ENCODE results near the gene C22orf31.
"Not testable (repeated sequence)": the region's sequence is repeated elsewhere in the genome, so short reads cannot be mapped to it uniquely, and the experiment has no call there.

C22orf31 gene

GRCh38 chr22:29039684-29040083 is 21.9 kb downstream of the C22orf31 start:
- ChIA-PET CTCF (interaction anchor here (0.7 to 9.7 kb wide), 32 partner anchors 10 to 439 kb away, joined by 3 to 121 read pairs (median 6); no protein-coding TSS in a partner anchor), POLR2A (interaction anchor here (0.7 to 1.9 kb wide), 3 partner anchors 80 to 267 kb away, joined by 5 to 11 read pairs (median 6); partner anchors contain the start of genes CCDC117 and ZNRF3)
- H3K9me3 ChIP-seq (ENCODE audit: control insufficient read depth, insufficient read depth, low read depth, low read length); H3K27ac ChIP-seq (ENCODE audit: extremely low read depth, low read depth, low read length); H3K4me1 ChIP-seq (ENCODE audit: control insufficient read depth, insufficient read depth, low read length); H3K4me3 ChIP-seq (ENCODE audit: low read depth, low read length): not testable (repeated sequence)
- peaks cover 0 to 16% of the 10 kb centered on the region in 2 experiments; a peak in 1 of 3 replicates for H3K36me3 ChIP-seq (ENCODE audit: control insufficient read depth in 2 of 2, insufficient read depth in 1 of 2, low read length in 2 of 2)
- TF ChIP-seq ZNF366 (tag by site-specific recombination; conservative IDR thresholded peaks at IDR 0.05), result 0 out of 2 replicates have a peak, but pooled peaks have one; percentile 10

GRCh38 chr22:29039148-29039547 is 22.5 kb downstream of the C22orf31 start:
- TF ChIP-seq ZNF433 (tag by site-specific recombination; IDR thresholded peaks at IDR 0.05; ENCODE audit: low read depth), result no peak
- TF ChIP-seq ZBTB17 (tag by site-specific recombination; IDR thresholded peaks at IDR 0.05), result no peak
- TF ChIP-seq ZNF529 (tag by site-specific recombination; IDR thresholded peaks at IDR 0.05; ENCODE audit: insufficient replicate concordance), result no peak
- ChIA-PET CTCF (interaction anchor here (0.6 to 9.7 kb wide), 17 partner anchors 10 to 439 kb away, joined by 3 to 121 read pairs (median 5); no protein-coding TSS in a partner anchor), POLR2A (interaction anchor here (0.7 to 1.9 kb wide), 3 partner anchors 79 to 267 kb away, joined by 5 to 11 read pairs (median 6); partner anchors contain the start of genes CCDC117 and ZNRF3)
- peaks cover 0 to 10% of the 10 kb centered on the region in 2 experiments; a peak in 1 of 3 replicates for H3K36me3 ChIP-seq (ENCODE audit: control insufficient read depth in 2 of 2, insufficient read depth in 1 of 2, low read length in 2 of 2)
- H3K4me1 ChIP-seq (ENCODE audit: control insufficient read depth, insufficient read depth, low read length), result no peaks in the 10 kb centered on the region
- H3K9me3 ChIP-seq (ENCODE audit: control insufficient read depth, insufficient read depth, low read depth, low read length), result no peaks in the 10 kb centered on the region
- H3K27ac ChIP-seq (ENCODE audit: extremely low read depth, low read depth, low read length), result no peak overlapping the region
- H3K4me3 ChIP-seq (ENCODE audit: low read depth, low read length), result no peak overlapping the region

DNA sequence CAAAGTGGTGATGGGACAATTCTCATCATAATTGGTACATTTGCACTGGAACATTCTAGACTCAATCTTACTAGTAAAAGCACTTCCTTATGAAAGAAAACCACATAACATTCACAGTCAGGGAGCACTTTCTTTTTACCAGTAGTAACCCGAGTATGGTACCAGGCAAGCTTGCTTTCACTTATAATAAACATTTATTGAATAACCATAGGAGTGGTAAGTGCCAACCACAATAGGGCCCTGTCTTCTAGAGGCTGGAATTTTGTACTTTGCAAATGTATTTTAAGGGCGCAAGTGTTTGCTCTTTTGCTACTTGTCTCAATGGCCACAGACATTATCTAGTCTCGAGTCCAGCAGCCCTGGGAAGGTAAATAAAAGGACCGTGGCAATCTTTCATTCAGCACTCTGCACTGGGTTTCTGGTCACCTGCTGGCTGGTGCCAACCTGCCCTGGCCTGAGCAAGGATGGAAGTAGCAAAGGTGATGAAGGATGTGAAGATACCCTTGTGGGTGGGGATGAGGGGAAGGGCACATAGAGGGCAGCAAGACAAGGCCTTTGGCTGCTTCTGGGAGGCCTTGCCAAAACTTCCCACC is 24.2 kb downstream of the C22orf31 start:
- no peaks in the 10 kb centered on the region for H3K9me3 ChIP-seq (ENCODE audit: control insufficient read depth, insufficient read depth, low read depth, low read length)
- TF ChIP-seq KLF8 (tag by site-specific recombination; IDR thresholded peaks at IDR 0.05), result no peak
- no peak for TF ChIP-seq GLIS2 (tag by site-specific recombination; IDR thresholded peaks at IDR 0.05)
- TF ChIP-seq ZNF544 (tag by site-specific recombination; IDR thresholded peaks at IDR 0.05), result no peak
- TF ChIP-seq ZNF10 (tag by site-specific recombination; IDR thresholded peaks at IDR 0.05), result no peak
- TF ChIP-seq PRDM1 (tag by site-specific recombination; IDR thresholded peaks at IDR 0.05), result 0 out of 2 replicates have a peak, but pooled peaks have one; percentile 24
- TF ChIP-seq YY2 (tag by site-specific recombination; IDR thresholded peaks at IDR 0.05), result no peak
- 0 out of 2 replicates have a peak, but pooled peaks have one; percentile 15 for TF ChIP-seq KLF1 (tag by site-specific recombination; IDR thresholded peaks at IDR 0.05)
- no peak for TF ChIP-seq ZNF624 (tag by site-specific recombination; IDR thresholded peaks at IDR 0.05)
- no peak for TF ChIP-seq ZNF776 (tag by site-specific recombination; IDR thresholded peaks at IDR 0.05; ENCODE audit: borderline replicate concordance)
- TF ChIP-seq ZNF19 (tag by site-specific recombination; IDR thresholded peaks at IDR 0.05; ENCODE audit: low read depth), result no peak
- ChIA-PET POLR2A (no interaction called here), CTCF (interaction anchor here (0.7 to 9.7 kb wide), 5 partner anchors 10 to 180 kb away, joined by 3 to 121 read pairs (median 5); no protein-coding TSS in a partner anchor)
- H3K36me3 ChIP-seq (ENCODE audit: control insufficient read depth in 2 of 2, insufficient read depth in 1 of 2, low read length in 2 of 2), result no peaks in the 10 kb centered on the region
- peaks cover 4% of the 10 kb centered on the region; the same call in 1 of the 2 replicates for H3K4me1 ChIP-seq (ENCODE audit: control insufficient read depth, insufficient read depth, low read length)
- no peak overlapping the region for H3K4me3 ChIP-seq (ENCODE audit: low read depth, low read length)
- H3K27ac ChIP-seq (ENCODE audit: extremely low read depth, low read depth, low read length), result no peak overlapping the region

GRCh38 chr22:29032584-29032983 is 29.0 kb downstream of the C22orf31 start:
- ChIA-PET POLR2A (no interaction called here), CTCF (interaction anchor here (0.6 to 7.0 kb wide), 4 partner anchors 8 to 177 kb away, joined by 3 to 53 read pairs (median 5); no protein-coding TSS in a partner anchor)
- H3K27ac ChIP-seq (ENCODE audit: extremely low read depth, low read depth, low read length), result peak overlapping the region; percentile 49; the same call in 1 of the 2 replicates

More at GRCh38 chr22:29032584-29032983, 29.0 kb downstream of the C22orf31 start:
- H3K4me3 ChIP-seq (ENCODE audit: low read depth, low read length), result no peak overlapping the region
- H3K9me3 ChIP-seq (ENCODE audit: control insufficient read depth, insufficient read depth, low read depth, low read length), result no peaks in the 10 kb centered on the region
- peaks cover 23% of the 10 kb centered on the region for H3K4me1 ChIP-seq (ENCODE audit: control insufficient read depth, insufficient read depth, low read length)
- no peaks in the 10 kb centered on the region for H3K36me3 ChIP-seq (ENCODE audit: control insufficient read depth in 2 of 2, insufficient read depth in 1 of 2, low read length in 2 of 2)
- TF ChIP-seq, protein P1, sequence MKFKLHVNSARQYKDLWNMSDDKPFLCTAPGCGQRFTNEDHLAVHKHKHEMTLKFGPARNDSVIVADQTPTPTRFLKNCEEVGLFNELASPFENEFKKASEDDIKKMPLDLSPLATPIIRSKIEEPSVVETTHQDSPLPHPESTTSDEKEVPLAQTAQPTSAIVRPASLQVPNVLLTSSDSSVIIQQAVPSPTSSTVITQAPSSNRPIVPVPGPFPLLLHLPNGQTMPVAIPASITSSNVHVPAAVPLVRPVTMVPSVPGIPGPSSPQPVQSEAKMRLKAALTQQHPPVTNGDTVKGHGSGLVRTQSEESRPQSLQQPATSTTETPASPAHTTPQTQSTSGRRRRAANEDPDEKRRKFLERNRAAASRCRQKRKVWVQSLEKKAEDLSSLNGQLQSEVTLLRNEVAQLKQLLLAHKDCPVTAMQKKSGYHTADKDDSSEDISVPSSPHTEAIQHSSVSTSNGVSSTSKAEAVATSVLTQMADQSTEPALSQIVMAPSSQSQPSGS (tag by site-specific recombination; IDR thresholded peaks at IDR 0.05; ENCODE audit: low read depth), result peak; percentile 41
- TF ChIP-seq ZNF664 (tag by site-specific recombination; IDR thresholded peaks at IDR 0.05) (no peak), ZNF629 (tag by site-specific recombination; IDR thresholded peaks at IDR 0.05) (peak; percentile 65; the same call in 1 of the 2 replicates)
- TF ChIP-seq, protein P2, sequence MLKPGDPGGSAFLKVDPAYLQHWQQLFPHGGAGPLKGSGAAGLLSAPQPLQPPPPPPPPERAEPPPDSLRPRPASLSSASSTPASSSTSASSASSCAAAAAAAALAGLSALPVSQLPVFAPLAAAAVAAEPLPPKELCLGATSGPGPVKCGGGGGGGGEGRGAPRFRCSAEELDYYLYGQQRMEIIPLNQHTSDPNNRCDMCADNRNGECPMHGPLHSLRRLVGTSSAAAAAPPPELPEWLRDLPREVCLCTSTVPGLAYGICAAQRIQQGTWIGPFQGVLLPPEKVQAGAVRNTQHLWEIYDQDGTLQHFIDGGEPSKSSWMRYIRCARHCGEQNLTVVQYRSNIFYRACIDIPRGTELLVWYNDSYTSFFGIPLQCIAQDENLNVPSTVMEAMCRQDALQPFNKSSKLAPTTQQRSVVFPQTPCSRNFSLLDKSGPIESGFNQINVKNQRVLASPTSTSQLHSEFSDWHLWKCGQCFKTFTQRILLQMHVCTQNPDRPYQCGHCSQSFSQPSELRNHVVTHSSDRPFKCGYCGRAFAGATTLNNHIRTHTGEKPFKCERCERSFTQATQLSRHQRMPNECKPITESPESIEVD (tag by site-specific recombination; IDR thresholded peaks at IDR 0.05), result no peak
